Dermis lymphatic vessel endothelial cell (primary cell): ENCODE data around the gene OR2M3. TPM values are rescaled to one million over a fixed set of nuclear protein-coding genes. Genes with fewer than 3 reads are reported as not detected.

ENCODE experiments used
- total RNA-seq: library from RNA; depleted of rRNA; stranded (reverse); fragments of >200 nt; gene quantifications from 2 replicates; pipeline ENCODE4 v1.2.1, GENCODE V29; 2014

OR2M3 gene
- not detected in 2 replicates for total RNA-seq

GRCh38 chr1:248196965-248197364 is at the start of gene OR2M3:
Gene OR2M3, plus strand, starts transcription at chr1:248197265. Its CDS starts 5,803 bp downstream, at chr1:248203068.

GRCh38 chr1:248174521-248174920 is 22.5 kb upstream of the OR2M3 start, which contains the start of gene OR2M2:
Gene OR2M2, plus strand, starts transcription at chr1:248174821. Its CDS starts 5,165 bp downstream, at chr1:248179986.

GRCh38 chr1:248231117-248231516 is 34.1 kb downstream of the OR2M3 start, which contains the start of gene OR2M4:
Gene OR2M4, plus strand, starts transcription at chr1:248231417. Its CDS starts 7,512 bp downstream, at chr1:248238929.

Other genes starting within 250 kb of the OR2M3 start
- gene OR2L8, start 248.4 kb upstream of the OR2M3 start, total RNA-seq, result not detected in 2 replicates
- not detected in 2 replicates for gene OR2AK2, start 232.0 kb upstream of the OR2M3 start, total RNA-seq
- not detected in 2 replicates for gene OR2L5, start 183.6 kb upstream of the OR2M3 start, total RNA-seq
- not detected in 2 replicates for gene OR2L2, start 167.2 kb upstream of the OR2M3 start, total RNA-seq
- gene OR2L3, start 150.4 kb upstream of the OR2M3 start, total RNA-seq, result not detected in 2 replicates
- gene OR2L13, start 102.1 kb upstream of the OR2M3 start, total RNA-seq, result not detected in 2 replicates
- gene OR2M5, start 52.1 kb upstream of the OR2M3 start, total RNA-seq, result not detected in 2 replicates
- not detected in 2 replicates for gene OR2M2, start 22.4 kb upstream of the OR2M3 start, total RNA-seq
- not detected in 2 replicates for gene OR2M4, start 34.2 kb downstream of the OR2M3 start, total RNA-seq
- gene OR2T33, start 80.7 kb downstream of the OR2M3 start, total RNA-seq, result not detected in 2 replicates
- gene OR2T12, start 106.2 kb downstream of the OR2M3 start, total RNA-seq, result not detected in 2 replicates
- gene OR2M7, start 127.3 kb downstream of the OR2M3 start, total RNA-seq, result not detected in 2 replicates
- gene OR14C36, start 151.5 kb downstream of the OR2M3 start, total RNA-seq, result not detected in 2 replicates
- gene OR2T4, start 164.4 kb downstream of the OR2M3 start, total RNA-seq, result not detected in 2 replicates
- not detected in 2 replicates for gene OR2T6, start 178.5 kb downstream of the OR2M3 start, total RNA-seq
- not detected in 2 replicates for gene OR2T1, start 205.8 kb downstream of the OR2M3 start, total RNA-seq
- not detected in 2 replicates for gene OR2T2, start 248.4 kb downstream of the OR2M3 start, total RNA-seq